Common myeloid progenitor, CD34-positive (primary cell): ENCODE results near the gene EXOC3L4.
"Not testable (repeated sequence)": the region's sequence is repeated elsewhere in the genome, so short reads cannot be mapped to it uniquely, and the experiment has no call there.

ENCODE experiments used
- CTCF ChIA-PET: fragments of 350-600 bp; sonication (Branson Sonifier 250); formaldehyde crosslinking; loops from one replicate; lab custom pipeline; 2021; ENCODE audit warnings: antibody characterized with exemption; lab: Charles Lee
- POLR2A ChIA-PET: fragments of 350-600 bp; sonication (Branson Sonifier 250); formaldehyde crosslinking; loops from one replicate; lab custom pipeline; 2021; ENCODE audit warnings: antibody characterized with exemption; lab: Charles Lee
- DNase-seq, 3 donors: peaks; one replicate each; pipeline versions ENCODE4 v3.0.0 to v3.0.0-alpha.2; 2013
- H3K27ac ChIP-seq, 2 experiments: 1 replicate in 1 of 2; 2 replicates in 1 of 2; pipeline ENCODE4 v1.7.0; 2013; ENCODE audit warnings: inconsistent platforms in 2 of 2, low read length in 2 of 2, mild to moderate bottlenecking in 2 of 2, low read depth in 1 of 2, moderate library complexity in 1 of 2; ENCODE audit not compliant: severe bottlenecking in 2 of 2, insufficient read depth in 1 of 2, poor library complexity in 1 of 2
- H3K27me3 ChIP-seq, 5 experiments: replicated peaks in 2 of 5; 1 replicate in 3 of 5; 2 replicates in 2 of 5; pipeline versions ENCODE4 v1.6.1 to v1.7.0; 2013; ENCODE audit warnings: low read length in 4 of 5, mild to moderate bottlenecking in 2 of 5, moderate library complexity in 2 of 5, inconsistent platforms in 1 of 5; ENCODE audit not compliant: insufficient read depth in 5 of 5, control insufficient read depth in 4 of 5
- H3K36me3 ChIP-seq, 4 experiments: 1 replicate in 2 of 4; 2 replicates in 2 of 4; pipeline versions ENCODE4 v1.6.1 to v1.7.0; 2013; ENCODE audit warnings: low read length in 3 of 4, control low read depth in 1 of 4, mild to moderate bottlenecking in 1 of 4; ENCODE audit not compliant: control insufficient read depth in 4 of 4, insufficient read depth in 4 of 4
- H3K4me1 ChIP-seq, 4 experiments: 1 replicate in 3 of 4; 2 replicates in 1 of 4; pipeline versions ENCODE4 v1.6.1 to v1.7.1; 2013; ENCODE audit warnings: low read length in 3 of 4, mild to moderate bottlenecking in 3 of 4, control low read depth in 1 of 4, inconsistent platforms in 1 of 4, moderate library complexity in 1 of 4; ENCODE audit not compliant: control insufficient read depth in 4 of 4, insufficient read depth in 4 of 4; ENCODE audit errors: control extremely low read depth in 1 of 4
- H3K4me3 ChIP-seq, 7 experiments: 1 replicate in 4 of 7; 2 replicates in 3 of 7; pipeline versions ENCODE4 v1.5.1 to v1.7.0; 2013; ENCODE audit warnings: mild to moderate bottlenecking in 7 of 7, low read length in 6 of 7, moderate library complexity in 6 of 7, inconsistent platforms in 2 of 7, low read depth in 2 of 7, control low read depth in 1 of 7; ENCODE audit not compliant: insufficient read depth in 4 of 7, control insufficient read depth in 1 of 7; ENCODE audit errors: extremely low read depth in 1 of 7
- H3K9me3 ChIP-seq, 5 experiments: 1 replicate in 4 of 5; 2 replicates in 1 of 5; pipeline versions ENCODE4 v1.6.1 to v1.7.1; 2013; ENCODE audit warnings: low read length in 4 of 5, mild to moderate bottlenecking in 2 of 5, inconsistent platforms in 1 of 5, low read depth in 1 of 5, moderate library complexity in 1 of 5; ENCODE audit not compliant: control insufficient read depth in 4 of 5, insufficient read depth in 2 of 5; ENCODE audit errors: control extremely low read depth in 1 of 5
- WGBS: methylation state at CpG from one replicate; pipeline ENCODE4 v1.1.5; 2013; ENCODE audit not compliant: insufficient coverage; 5-methylcytosine and 5-hydroxymethylcytosine counted together

Gene EXOC3L4

GRCh38 chr14:103111232-103111868 lies 16.8 kb downstream of the EXOC3L4 start:
- H3K27me3 ChIP-seq: no peaks in the 10 kb centered on the region
- WGBS: 92% methylated on average over 2 of the region's 6 CpGs
- H3K4me3 ChIP-seq: no peak overlapping the region
- ChIA-PET POLR2A (no interaction called here), CTCF (interaction anchor here (3.0 kb wide), 1 partner anchor 10 kb away, joined by 10 read pairs; no protein-coding TSS in a partner anchor)
- peak in 1 of 3 donors; percentile 44 for DNase-seq
- H3K4me1 ChIP-seq: peaks cover 0 to 73% (median 65%) of the 10 kb centered on the region in 4 experiments
- no peak overlapping the region for H3K27ac ChIP-seq
- H3K9me3 ChIP-seq: no peaks in the 10 kb centered on the region
- H3K36me3 ChIP-seq: no peaks in the 10 kb centered on the region

- POLR2A ChIA-PET: interaction anchor here (0.5 kb wide), 1 partner anchor 1390 kb away, joined by 3 read pairs; no protein-coding TSS in a partner anchor
- Histone ChIP-seq H3K4me3 (peak overlapping the region in 3 of 7 experiments; percentile 4 to 38 (median 19)), H3K4me1 (peaks cover under 1 to 75% (median 68%) of the 10 kb centered on the region in 4 experiments), H3K36me3 (no peaks in the 10 kb centered on the region), H3K27ac (no peak overlapping the region), H3K27me3 (no peaks in the 10 kb centered on the region), H3K9me3 (no peaks in the 10 kb centered on the region)
- DNase-seq: no peak
- CTCF ChIA-PET: interaction anchor here (0.9 to 1.4 kb wide), 3 partner anchors 8 to 17 kb away, joined by 3 to 4 read pairs (median 3); no protein-coding TSS in a partner anchor
- WGBS: 15% methylated on average over 9 of the region's 11 CpGs
These were observed 18.1 kb downstream of the EXOC3L4 start for GRCh38 chr14:103112400-103113243.

GRCh38 chr14:103113303-103113702 lies 18.8 kb downstream of the EXOC3L4 start:
- Histone ChIP-seq H3K9me3 (no peaks in the 10 kb centered on the region), H3K27me3 (no peaks in the 10 kb centered on the region), H3K27ac (no peak overlapping the region), H3K4me1 (peaks cover 4 to 80% (median 73%) of the 10 kb centered on the region in 4 experiments), H3K36me3 (no peaks in the 10 kb centered on the region), H3K4me3 (no peak overlapping the region)
- WGBS: 43% methylated on average over 4 of the region's 5 CpGs
- DNase-seq: no peak
- CTCF ChIA-PET: interaction anchor here (0.9 to 1.4 kb wide), 2 partner anchors 9 to 18 kb away, joined by 3 to 4 read pairs; no protein-coding TSS in a partner anchor
- POLR2A ChIA-PET: no interaction called here

GRCh38 chr14:103113774-103114173 lies 19.2 kb downstream of the EXOC3L4 start:
- Histone ChIP-seq H3K36me3 (no peaks in the 10 kb centered on the region), H3K4me1 (peaks cover 4 to 80% (median 73%) of the 10 kb centered on the region in 4 experiments), H3K9me3 (no peaks in the 10 kb centered on the region), H3K27ac (no peak overlapping the region), H3K4me3 (no peak overlapping the region), H3K27me3 (no peaks in the 10 kb centered on the region)
- DNase-seq: no peak
- WGBS: 29% methylated on average over 12 of the region's 13 CpGs
- ChIA-PET POLR2A (no interaction called here), CTCF (interaction anchor here (1.4 kb wide), 1 partner anchor 10 kb away, joined by 3 read pairs; no protein-coding TSS in a partner anchor)

GRCh38 chr14:103115086-103115679 lies 20.7 kb downstream of the EXOC3L4 start:
- H3K9me3 ChIP-seq, POLR2A ChIA-PET, H3K27ac ChIP-seq, H3K27me3 ChIP-seq, H3K36me3 ChIP-seq, DNase-seq: not testable (repeated sequence)
- 60% methylated on average over 12 of the region's 12 CpGs for WGBS
- peaks cover 7 to 86% (median 76%) of the 10 kb centered on the region in 4 experiments for H3K4me1 ChIP-seq
- H3K4me3 ChIP-seq: peak overlapping the region in 3 of 7 experiments; percentile 33 to 66 (median 36)
- CTCF ChIA-PET: interaction anchor here (1.0 to 2.6 kb wide), 4 partner anchors 9 to 179 kb away, joined by 3 to 27 read pairs (median 4); no protein-coding TSS in a partner anchor

GRCh38 chr14:103115845-103116572 lies 21.5 kb downstream of the EXOC3L4 start:
- H3K4me1 ChIP-seq: peaks cover 12 to 87% (median 72%) of the 10 kb centered on the region in 4 experiments
- no peak overlapping the region for H3K4me3 ChIP-seq
- no peak for DNase-seq
- POLR2A ChIA-PET: no interaction called here
- CTCF ChIA-PET: interaction anchor here (1.0 to 2.6 kb wide), 5 partner anchors 8 to 178 kb away, joined by 3 to 27 read pairs (median 4); no protein-coding TSS in a partner anchor
- H3K27ac ChIP-seq: no peak overlapping the region
- H3K36me3 ChIP-seq: no peaks in the 10 kb centered on the region
- 90% methylated on average over 10 of the region's 10 CpGs for WGBS
- no peaks in the 10 kb centered on the region for H3K9me3 ChIP-seq
- no peaks in the 10 kb centered on the region for H3K27me3 ChIP-seq
